ENCODE data around the gene EFCAB14.
"Not testable (repeated sequence)": the region's sequence is repeated elsewhere in the genome, so short reads cannot be mapped to it uniquely, and the experiment has no call there.

The EFCAB14 gene

DNA sequence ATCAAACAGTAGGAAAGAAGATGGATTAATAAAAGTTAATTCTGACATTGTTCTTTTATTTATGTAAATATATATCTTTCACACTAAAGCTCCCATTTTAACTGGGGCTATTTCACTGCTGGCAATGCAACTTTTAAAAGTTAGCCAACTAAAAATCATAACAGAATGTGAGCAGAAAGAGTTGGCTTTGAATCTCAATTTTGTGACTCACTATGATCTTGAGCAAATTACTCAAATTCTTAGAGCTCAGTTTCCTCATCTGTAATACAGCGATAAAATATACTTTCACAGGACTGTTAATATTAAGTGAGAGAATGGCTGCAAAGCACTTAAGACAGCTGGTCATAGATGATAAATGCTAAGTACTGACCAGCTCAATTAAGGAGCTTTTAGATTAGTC lies 10.8 kb downstream of the EFCAB14 start:
- TF ChIP-seq CTCF (IDR thresholded peaks at IDR 0.05; ENCODE audit: extremely low read depth, insufficient read depth, missing control alignments): no peak
- in situ Hi-C loops (cut with MboI; ENCODE audit: low pct_unique_long_range_greater_than_20kb, low sequenced_read_pairs, unreplicated experiment): no loop called here
- DNase-seq (ENCODE audit: low spot score): no peak

DNA sequence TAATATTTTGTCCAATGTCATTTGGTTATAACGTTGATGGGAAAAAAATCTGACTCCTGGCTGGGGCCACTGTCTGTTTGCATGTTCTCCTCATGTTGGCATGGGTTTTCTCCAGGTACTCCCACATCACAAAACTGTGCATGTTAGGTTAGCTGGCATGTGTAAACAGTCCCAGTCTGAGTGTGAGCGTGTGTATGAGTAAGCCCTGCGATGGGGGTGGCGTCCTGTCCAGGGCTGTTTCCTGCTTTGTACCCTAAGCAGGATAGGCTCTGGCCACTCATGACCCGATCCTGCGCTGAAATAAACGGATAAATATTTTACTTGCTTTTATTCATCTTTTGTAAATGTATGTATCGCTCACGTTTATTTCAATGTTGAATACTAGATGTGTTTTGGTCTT lies 13.5 kb downstream of the EFCAB14 start:
- no peak for TF ChIP-seq CTCF (IDR thresholded peaks at IDR 0.05; ENCODE audit: extremely low read depth, insufficient read depth, missing control alignments)
- DNase-seq (ENCODE audit: low spot score): no peak

GRCh38 chr1:46703927-46704641 lies 14.8 kb downstream of the EFCAB14 start:
- in situ Hi-C loops (cut with MboI; ENCODE audit: low pct_unique_long_range_greater_than_20kb, low sequenced_read_pairs, unreplicated experiment): no loop called here
- TF ChIP-seq CTCF (IDR thresholded peaks at IDR 0.05; ENCODE audit: extremely low read depth, insufficient read depth, missing control alignments): no peak
- DNase-seq (ENCODE audit: low spot score): no peak

More for the DNA sequence above, 13.5 kb downstream of the EFCAB14 start:
- in situ Hi-C loops (cut with MboI; ENCODE audit: low pct_unique_long_range_greater_than_20kb, low sequenced_read_pairs, unreplicated experiment): no loop called here

DNA sequence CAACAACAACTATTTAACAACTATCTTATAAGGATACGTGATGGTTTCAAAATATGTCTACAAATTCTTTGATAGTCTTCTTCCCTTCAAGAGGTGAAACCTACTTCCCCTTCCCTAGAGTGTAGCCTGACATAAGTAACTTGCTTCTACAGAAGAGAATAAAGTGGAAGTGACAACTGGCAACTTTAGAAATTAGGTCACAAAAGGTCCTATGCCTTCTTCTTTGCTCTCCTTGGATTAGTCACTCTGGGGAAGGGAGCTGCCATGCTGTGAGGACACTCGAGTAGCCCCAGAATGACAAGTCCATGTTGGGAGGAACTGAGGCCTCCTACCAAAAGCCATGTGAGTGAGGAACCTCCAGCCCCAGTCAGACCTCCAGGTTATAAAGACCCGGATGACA lies 19.2 kb downstream of the EFCAB14 start:
- no peak for TF ChIP-seq CTCF (IDR thresholded peaks at IDR 0.05; ENCODE audit: extremely low read depth, insufficient read depth, missing control alignments)
- in situ Hi-C loops (cut with MboI; ENCODE audit: low pct_unique_long_range_greater_than_20kb, low sequenced_read_pairs, unreplicated experiment): no loop called here
- no peak for DNase-seq (ENCODE audit: low spot score)

DNA sequence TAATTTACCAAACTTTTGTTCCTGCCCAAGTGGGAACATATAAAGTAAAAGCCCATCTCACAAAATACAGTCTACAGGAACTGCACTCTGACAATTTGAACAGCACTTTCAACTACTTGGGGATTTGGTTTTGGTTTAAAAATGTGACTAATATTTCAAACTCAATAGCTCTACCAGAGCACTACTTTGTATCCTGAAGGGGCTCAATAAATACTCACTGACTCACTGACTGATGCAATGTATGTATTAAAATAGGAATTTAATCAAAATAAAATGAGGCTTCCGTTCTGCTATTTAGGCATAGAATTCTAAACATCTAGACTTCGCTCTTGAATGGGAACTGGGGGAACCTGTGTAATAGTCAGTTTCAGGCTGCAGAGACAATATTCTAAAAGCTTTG lies 21.9 kb downstream of the EFCAB14 start:
- no peak for TF ChIP-seq CTCF (IDR thresholded peaks at IDR 0.05; ENCODE audit: extremely low read depth, insufficient read depth, missing control alignments)
- in situ Hi-C loops (cut with MboI; ENCODE audit: low pct_unique_long_range_greater_than_20kb, low sequenced_read_pairs, unreplicated experiment): no loop called here
- no peak for DNase-seq (ENCODE audit: low spot score)

DNA sequence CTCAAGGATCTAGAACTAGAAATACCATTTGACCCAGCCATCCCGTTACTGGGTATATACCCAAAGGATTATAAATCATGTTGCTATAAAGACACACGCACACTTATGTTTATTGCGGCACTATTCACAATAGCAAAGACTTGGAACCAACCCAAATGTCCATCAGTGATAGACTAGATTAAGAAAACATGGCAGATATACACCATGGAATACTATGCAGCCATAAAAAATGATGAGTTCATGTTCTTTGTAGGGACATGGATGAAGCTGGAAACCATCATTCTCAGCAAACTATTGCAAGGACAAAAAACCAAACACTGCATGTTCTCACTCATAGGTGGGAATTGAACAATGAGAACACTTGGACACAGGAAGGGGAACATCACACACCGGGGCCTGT lies 24.2 kb downstream of the EFCAB14 start:
- DNase-seq (ENCODE audit: low spot score); in situ Hi-C loops (cut with MboI; ENCODE audit: low pct_unique_long_range_greater_than_20kb, low sequenced_read_pairs, unreplicated experiment): not testable (repeated sequence)

DNA sequence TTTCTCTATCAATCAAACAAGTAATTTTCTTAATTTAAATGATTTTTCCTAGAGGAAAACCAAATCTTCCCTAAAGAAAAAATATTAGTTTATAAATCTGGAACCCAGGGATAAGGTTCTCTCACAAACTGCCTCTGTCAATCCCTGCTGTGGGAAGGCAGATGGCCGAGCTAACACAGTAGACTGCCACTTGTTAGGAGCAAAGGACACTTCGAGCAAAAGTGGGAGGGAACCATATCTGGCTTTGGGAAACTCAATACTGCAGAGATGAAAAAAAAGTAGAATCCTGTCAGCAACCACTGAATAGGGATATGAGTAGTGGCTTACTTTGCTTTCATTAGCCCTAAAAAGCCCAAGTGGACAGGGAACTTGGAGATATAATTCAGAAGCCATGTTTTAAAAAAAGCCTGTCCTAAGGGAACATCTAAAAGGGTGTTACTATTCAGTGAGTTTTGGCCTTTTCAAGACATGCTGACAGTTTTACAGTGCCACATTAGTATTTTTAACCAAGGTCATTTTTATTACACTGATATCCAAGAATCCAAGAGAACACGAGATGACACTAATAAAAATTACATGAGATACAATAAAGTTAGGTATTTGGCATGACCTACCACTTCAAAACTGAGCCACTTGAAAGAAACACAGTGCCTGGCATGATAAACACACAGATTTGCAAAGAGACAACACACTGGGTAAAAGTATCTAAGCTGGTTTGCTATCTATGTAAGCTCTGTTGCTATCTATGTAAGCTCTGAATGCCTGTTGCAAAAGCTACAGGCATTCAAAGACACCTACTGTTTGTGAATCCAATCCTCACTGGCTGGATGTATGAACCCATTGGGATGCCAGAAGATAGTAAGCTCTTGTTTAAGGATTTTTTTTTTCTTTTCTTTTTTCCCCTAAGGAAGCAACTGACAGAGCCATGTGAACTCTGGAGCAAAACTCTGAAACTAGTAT lies 25.8 kb downstream of the EFCAB14 start:
- in situ Hi-C loops (cut with MboI; ENCODE audit: low pct_unique_long_range_greater_than_20kb, low sequenced_read_pairs, unreplicated experiment): no loop called here
- no peak for DNase-seq (ENCODE audit: low spot score)
- TF ChIP-seq CTCF (IDR thresholded peaks at IDR 0.05; ENCODE audit: extremely low read depth, insufficient read depth, missing control alignments): no peak
